NCI-H69 (cell line): ENCODE measurements around the gene EME2.

Experiments used
- DNase-seq: peaks from one replicate; lab custom pipeline; 2025; lab: John Stamatoyannopoulos, UW

EME2 gene

GRCh38 chr16:1766701-1767100, 5.9 kb upstream of the EME2 start:
- DNase-seq: no peak

GRCh38 chr16:1767116-1767994, 5.3 kb upstream of the EME2 start:
- no peak for DNase-seq

- DNase-seq: no peak
Observed at GRCh38 chr16:1768061-1768766, 4.4 kb upstream of the EME2 start.

DNA sequence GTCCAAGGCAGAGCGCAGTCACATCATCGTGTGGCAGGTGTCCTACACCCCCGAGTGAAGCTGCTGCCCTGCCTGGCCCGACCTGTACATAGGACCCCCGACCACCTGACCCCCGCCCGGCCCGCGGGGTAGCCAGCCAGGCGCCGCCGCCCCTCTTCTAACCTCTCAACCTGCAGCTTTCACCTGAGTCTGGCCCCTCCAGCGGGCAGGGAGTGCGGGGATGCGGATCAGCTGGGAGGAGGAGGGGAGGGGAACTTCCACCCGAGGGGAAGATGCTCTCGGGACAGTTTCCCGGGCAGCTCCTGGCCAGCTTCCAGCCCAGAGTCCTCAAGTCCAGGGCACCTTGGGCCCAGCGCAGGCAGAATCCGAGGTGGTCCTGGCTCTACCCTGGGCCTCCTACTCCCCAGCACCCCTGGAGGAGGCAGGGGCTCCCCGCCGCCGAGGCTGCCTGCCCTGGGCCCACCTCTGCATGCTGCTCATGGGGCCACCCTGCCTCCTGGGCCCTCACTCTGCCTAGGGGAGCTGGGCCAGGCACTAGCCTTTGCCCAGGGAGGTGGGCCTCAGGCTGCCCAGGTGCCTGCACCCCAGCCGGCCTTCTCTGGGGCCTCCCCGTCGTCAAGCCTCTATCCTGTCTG, 3.7 kb upstream of the EME2 start:
- no peak for DNase-seq

GRCh38 chr16:1769402-1770300, 3.0 kb upstream of the EME2 start:
- DNase-seq: no peak

GRCh38 chr16:1770328-1771187, 2.1 kb upstream of the EME2 start:
- DNase-seq: no peak

GRCh38 chr16:1771188-1771863, 1.3 kb upstream of the EME2 start, which contains the start of gene NME3:
Gene NME3, minus strand, starts transcription at chr16:1771543. Its CDS starts 9 bp downstream, at chr16:1771534.
- peak; percentile 73 for DNase-seq

DNA sequence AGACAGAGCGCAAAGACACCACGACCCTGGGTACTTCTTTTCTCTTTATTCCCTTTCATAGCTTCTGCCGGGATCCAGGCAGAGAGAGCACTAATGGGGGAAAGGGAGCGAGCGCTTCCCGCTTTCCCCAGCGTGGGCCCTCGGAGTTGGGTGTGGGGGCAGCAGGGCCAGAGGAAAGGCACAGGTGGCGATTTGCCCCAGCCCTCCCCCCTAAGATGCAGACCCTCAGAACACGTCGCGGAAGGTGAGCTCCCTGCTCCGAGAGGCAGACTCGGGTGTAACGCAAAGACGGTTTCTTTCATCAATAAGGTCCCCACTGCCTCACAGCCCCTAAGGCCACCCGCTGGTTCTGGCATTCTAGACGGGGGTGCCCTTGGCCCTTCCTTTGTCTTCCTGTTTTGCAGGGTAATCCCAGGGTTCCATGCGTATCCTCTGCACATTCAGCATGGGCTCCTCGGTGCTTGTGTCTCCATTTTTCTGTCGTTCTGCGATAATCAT, 697 bp upstream of the EME2 start:
- DNase-seq: peak; percentile 75

DNA sequence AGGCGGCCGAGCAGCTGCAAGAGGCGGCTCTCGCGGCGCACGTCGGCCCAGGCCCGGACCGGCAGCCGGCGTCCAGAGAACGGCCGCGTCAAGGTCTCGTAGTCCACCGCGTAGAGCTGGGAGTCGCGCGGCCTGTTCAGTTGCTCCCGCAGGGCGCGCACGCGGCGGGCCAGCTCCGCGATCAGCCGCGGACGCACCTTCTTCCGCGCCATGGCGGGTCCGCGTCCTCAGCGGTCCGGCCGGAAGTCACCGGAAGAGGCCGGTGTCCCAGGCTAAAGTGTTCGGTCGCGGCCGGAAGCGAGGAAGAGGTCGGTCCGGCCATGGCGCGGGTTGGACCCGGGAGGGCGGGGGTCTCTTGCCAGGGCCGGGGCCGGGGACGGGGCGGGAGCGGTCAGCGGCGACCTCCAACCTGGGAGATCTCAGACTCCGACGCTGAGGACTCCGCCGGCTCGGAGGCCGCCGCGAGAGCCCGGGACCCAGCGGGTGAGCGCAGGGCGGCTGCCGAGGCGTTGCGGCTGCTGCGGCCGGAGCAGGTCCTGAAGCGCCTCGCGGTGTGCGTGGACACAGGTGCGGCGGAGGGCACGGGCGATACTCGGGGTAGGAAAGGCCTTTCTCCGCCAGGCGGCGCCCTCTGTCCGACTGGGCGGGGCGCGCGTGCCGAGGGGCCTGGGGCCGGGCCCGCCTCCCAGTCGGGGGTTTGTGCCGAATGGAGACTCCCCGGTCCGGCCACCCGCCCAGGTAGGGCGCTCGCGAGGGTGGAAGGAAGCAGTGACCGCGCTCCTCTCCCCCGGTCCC, 495 bp downstream of the EME2 start, which contains the start of gene MRPS34:
Gene MRPS34, minus strand, starts transcription at position 227 of the 795 bp plus-strand sequence. Its CDS starts 15 bp downstream, at position 212.
- peak; percentile 96 for DNase-seq

DNA sequence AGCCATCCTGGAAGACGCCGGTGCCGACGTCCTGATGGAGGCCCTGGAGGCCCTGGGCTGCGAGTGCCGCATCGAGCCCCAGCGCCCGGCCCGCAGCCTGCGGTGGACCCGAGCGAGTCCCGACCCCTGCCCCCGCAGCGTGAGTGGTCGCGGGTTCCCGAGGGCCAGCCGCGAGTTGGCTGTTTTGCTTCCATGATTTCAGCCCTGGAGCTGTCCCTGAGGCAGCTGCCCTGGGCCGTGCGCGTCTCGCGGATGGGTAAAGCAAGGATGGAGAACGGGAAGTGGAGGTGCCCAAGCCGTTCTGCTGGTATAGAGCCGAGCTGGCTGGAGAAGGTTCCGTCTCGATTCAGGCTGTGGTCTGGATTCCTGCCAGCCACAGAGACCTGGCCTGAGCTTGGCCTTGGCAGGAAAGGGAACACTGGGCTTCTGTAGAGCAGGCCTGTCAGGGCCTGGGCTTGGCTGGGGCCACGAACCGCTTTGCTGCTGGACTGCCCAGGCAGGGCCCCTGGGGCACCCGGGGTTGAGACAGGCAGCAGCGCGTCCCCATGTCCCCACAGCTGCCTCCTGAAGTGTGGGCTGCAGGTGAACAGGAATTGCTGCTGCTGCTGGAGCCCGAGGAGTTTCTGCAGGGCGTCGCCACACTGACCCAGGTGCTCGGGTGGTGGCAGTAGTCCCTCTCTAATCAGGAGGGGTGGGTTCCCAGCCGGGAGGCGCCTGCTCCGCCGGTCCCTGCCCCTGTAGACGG, 1.3 kb downstream of the EME2 start:
- peak; percentile 53 for DNase-seq

GRCh38 chr16:1774448-1774780, 1.8 kb downstream of the EME2 start:
- DNase-seq: no peak

DNA sequence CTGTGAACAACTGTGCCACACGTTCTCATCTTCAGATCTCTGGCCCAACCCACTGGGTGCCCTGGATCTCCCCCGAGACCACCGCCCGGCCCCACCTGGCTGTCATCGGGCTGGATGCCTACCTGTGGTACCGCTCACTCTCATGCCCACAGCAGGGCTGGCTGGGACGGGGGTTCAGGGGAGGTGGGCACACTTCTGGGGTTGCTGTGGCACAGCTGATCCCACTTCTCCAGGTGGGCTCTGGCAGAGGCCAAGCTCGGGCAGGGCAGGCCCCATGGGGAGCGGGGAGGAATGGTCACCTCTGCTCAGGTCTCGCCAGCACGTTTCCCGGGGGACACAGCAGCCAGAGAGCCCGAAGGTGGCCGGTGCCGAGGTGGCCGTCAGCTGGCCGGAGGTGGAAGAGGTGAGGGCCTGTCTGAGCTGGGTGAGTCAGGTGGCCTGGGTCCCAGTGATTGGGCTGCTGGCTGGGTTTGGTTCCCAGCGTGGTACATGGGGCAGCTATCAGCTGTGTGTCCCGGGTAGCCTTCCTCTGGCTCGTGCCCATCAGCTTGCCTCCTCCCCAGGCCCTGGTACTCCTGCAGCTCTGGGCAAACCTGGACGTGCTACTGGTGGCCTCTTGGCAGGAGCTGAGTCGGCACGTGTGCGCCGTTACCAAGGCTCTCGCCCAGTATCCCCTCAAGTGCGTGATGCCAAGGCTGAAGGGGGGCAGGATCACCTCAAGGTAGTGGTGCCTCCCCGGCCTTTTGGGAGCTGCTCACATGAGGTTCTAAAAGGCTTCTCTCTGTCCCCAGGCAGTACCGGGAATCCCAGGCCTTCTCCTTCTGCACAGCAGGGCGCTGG, 2.6 kb downstream of the EME2 start:
- no peak for DNase-seq

DNA sequence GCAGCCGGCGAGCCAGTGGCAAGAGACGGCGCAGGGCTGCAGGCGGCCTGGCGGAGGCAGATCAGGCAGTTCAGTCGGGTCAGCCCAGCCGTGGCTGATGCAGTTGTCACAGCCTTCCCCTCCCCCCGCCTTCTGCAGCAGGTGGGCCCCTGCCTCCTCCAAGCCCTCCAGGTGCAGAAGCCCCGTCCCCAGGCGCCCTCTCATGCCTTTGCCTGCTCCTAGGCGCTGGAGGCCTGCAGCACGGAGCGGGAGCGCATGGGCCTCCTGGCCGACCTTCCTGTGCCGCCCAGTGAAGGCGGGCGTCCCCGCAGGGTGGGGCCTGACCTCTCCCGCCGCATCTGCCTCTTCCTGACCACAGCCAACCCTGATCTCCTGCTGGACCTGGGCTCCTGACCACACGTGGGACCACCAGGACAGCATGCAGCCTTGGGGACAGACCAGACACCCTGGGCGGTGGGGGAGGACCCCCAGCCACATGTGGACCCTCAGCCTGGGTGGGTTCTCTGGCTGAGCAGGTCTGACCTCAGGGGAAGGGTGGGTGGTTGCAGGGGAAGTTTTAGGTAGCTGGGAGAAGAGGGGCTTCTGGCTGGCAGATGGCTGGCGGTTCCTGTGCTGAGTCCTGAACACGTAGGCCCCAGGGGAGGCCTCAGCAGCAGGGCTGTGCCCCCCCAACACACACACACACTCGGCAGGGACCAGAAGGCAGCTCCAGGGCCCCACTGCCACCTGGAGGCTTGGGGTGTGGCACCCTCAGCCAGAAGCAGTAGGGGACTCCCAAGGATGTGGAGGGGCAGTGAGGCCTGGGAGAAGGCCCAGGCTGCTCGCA, 3.4 kb downstream of the EME2 start:
- DNase-seq: no peak

DNA sequence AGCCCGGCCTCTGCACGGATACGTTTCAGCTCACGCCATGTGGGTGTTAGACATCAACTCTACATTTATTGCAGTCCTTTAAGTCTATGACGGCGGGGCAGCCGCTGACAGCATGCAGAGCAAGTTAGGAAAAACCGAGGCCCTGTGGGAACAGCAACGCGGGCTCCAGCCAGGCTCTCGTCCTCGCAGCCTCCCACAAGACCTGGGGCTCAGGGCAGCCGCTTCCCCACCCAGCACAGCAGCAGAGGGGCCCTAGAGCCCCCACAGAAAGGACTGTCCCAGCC, 4.0 kb downstream of the EME2 start:
- DNase-seq: no peak

DNA sequence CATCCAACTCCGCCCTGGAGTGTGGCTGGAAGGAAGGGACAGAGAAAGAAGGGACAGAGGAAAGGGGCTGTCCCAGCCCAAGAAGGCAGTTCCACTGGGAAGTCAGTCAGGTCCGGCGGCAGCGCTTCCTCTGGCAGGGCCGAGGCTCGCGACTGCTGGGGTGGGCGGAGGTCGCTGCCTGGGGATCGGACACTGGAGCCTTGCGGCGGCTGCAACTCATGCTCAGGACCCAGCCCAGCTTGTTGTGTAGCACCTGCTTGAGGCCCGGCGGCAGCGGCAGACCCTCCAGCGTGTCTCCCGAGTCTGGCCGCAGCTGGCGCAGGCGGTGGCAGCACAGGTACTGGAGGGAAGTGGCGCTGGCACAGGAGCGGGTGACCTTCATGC, 4.4 kb downstream of the EME2 start:
- DNase-seq: no peak

DNA sequence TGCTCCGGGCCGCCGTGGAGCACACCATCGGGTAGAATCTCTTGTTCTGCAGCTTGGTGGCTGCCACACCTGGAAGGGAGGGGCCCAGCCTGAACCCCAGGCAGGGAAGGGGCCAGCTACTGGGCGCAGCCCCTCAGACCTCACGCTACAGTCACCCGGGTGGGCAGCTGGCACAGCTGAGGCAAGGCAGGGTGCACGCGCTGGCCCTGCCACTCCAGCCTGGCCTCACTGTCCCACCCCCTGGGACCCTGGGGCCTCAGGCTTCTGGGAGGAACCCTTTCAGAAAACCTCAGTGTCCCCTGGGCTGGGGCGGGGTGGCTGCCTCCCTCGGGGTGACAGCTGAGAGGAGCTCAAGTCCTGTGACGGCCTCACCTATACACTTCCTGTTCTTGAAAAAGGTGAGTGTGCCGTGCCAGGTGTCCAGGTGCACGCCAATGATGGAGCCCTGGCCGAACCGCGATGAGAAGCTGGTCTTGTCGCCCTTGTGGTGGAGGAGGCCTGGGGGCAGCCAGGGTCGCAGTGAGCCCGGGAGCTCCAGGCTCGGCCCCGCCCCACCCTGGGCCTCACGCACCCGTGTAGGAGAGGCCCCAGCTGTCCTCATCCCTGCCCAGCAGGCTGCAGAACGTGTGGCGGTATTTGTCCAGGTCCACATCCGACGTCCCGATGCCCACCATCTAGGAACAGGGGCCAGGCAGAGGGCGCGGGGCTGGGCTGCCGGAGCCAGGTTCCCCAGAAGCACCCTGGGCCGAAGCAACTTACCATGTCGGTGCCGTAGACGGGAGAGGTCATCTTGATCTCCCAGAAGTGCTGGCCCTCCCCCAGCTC, 5.0 kb downstream of the EME2 start:
- no peak for DNase-seq
